Amygdala (tissue), 56 donors: ENCODE measurements around the gene DUSP10.

ENCODE experiments used
- DNase-seq, 56 donors: peaks; one replicate each; lab custom pipeline; 2025; lab: John Stamatoyannopoulos, UW

The DUSP10 gene

GRCh38 chr1:221741703-221742554, at the start of gene DUSP10:
TSS of gene DUSP10 (minus strand) at chr1:221742089. CDS start at chr1:221739744, 2,345 bp downstream.
- peak; percentile 56 to 99 (median 98) for DNase-seq

GRCh38 chr1:221788466-221788865, 46.6 kb upstream of the DUSP10 start:
- DNase-seq, result no peak

- no peak for DNase-seq
Measured at GRCh38 chr1:221786647-221787046, 44.8 kb upstream of the DUSP10 start.

GRCh38 chr1:221783936-221784335, 42.0 kb upstream of the DUSP10 start:
- DNase-seq, result peak in 1 of 56 donors; percentile 1

- no peak for DNase-seq
Measured at GRCh38 chr1:221783437-221783836, 41.5 kb upstream of the DUSP10 start.

- no peak for DNase-seq
Measured at GRCh38 chr1:221782970-221783369, 41.1 kb upstream of the DUSP10 start.

- no peak for DNase-seq
Measured at GRCh38 chr1:221782477-221782876, 40.6 kb upstream of the DUSP10 start.

GRCh38 chr1:221781102-221781755, 39.3 kb upstream of the DUSP10 start:
- no peak for DNase-seq

GRCh38 chr1:221780175-221780574, 38.3 kb upstream of the DUSP10 start:
- no peak for DNase-seq

GRCh38 chr1:221779771-221780170, 37.9 kb upstream of the DUSP10 start:
- DNase-seq, result no peak

- DNase-seq, result no peak
Measured at GRCh38 chr1:221778535-221779142, 36.8 kb upstream of the DUSP10 start.

GRCh38 chr1:221778125-221778524, 36.2 kb upstream of the DUSP10 start:
- no peak for DNase-seq

- DNase-seq, result no peak
Measured at GRCh38 chr1:221777431-221778072, 35.7 kb upstream of the DUSP10 start.

- DNase-seq, result no peak
Measured at GRCh38 chr1:221776495-221777301, 34.8 kb upstream of the DUSP10 start.

- no peak for DNase-seq
Measured at GRCh38 chr1:221775206-221775605, 33.3 kb upstream of the DUSP10 start.

- no peak for DNase-seq
Measured at GRCh38 chr1:221774054-221774842, 32.4 kb upstream of the DUSP10 start.

- DNase-seq, result no peak
Measured at GRCh38 chr1:221773383-221773782, 31.5 kb upstream of the DUSP10 start.

- no peak for DNase-seq
Measured at GRCh38 chr1:221772117-221772516, 30.2 kb upstream of the DUSP10 start.

GRCh38 chr1:221768444-221769066, 26.7 kb upstream of the DUSP10 start:
- DNase-seq, result no peak
